ENCODE data around the gene MEOX1.

MEOX1 gene

DNA sequence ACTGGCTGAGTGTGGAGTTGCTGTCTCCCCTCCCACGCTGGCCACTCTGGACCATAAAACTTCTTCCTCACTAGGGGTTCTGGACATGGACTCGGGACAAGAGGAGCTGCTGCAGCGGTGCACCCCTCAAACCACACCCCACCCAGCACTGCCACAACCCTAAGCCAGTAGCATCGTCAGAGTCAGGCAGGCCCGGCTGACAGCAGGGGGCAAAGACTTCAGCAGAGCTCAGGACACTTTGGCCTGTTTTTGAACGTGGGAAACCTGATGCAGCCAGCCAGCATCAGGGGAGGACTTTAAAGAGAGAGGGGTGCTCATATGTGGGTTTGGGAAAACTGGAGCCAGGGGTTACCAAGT is 9.6 kb downstream of the MEOX1 start:
- no peak for DNase-seq

DNA sequence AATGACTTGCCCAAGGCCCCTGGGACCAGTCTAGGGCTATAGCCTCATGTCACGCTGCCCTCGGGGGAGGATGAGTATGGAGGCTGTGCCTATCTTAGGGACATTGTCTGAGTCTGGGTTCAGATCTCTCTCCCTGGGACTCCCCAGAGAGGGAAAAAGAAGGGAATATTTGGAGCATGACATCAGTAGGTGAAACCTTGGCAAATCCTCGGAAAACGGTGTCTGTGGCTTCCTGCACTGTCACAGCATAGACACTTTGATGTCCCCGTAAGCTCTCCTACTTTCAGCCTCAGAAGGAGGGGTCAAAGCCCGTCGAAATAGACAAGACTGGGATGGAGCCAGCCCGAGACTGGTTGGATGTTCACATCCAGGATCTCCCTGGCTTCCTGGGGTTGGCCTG is 11.3 kb downstream of the MEOX1 start:
- no peak for DNase-seq

DNA sequence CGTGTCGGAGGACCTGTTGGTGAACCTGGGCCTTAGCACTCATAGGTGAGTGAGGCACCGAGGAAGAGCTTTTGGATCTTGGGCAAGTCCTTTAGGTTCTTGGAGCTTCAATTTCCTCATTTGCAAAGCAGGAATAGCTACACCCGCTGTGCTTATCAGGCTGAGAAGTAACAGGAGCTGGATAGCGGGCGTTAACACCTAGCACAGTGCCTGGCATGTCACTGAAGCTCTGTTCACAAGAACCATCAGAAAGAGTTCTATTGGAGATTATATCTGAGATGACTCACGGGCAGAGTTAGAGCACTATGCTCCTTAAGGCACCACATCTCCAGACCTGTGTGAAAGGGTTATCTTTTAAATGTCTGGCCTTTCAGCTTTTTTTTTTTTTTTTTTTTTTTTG is 12.8 kb downstream of the MEOX1 start:
- DNase-seq: no peak

DNA sequence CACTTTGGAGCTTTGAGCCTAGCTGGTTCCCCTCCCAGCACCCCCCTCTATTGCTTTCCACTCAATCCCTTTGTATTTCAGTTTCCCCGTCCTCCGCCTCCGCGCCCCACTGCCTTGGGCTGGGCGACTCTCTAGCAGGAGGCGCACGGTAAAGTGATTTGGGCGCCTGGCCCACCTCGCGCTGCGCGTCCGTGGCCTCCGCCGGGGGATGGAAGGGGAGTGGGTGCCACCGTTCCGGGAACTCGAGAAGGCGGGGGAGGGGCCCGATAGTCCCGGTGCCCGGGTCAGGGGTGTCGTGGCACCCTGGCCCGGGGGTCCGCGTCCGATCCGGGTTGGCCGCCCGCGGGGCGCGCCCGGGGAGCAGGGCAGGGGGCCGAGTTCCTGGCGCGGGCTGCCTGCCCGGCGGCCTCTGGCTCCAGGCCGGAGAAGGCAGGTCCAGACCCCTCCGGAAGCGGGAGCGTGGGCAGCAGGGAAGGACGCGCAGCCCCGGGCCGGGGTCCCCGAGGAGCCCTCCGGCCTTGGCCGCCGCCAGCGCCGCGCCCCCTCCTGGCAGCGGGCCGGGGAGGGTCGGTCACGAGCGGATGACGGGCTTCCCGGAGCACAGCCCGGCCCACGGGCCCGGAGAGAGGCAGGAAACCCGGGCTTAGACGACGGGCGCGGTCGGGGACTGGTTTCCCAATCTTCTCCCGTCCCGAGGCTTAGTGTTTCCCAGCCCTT is 15.8 kb downstream of the MEOX1 start:
- peak; percentile 64 to 74 for DNase-seq

DNA sequence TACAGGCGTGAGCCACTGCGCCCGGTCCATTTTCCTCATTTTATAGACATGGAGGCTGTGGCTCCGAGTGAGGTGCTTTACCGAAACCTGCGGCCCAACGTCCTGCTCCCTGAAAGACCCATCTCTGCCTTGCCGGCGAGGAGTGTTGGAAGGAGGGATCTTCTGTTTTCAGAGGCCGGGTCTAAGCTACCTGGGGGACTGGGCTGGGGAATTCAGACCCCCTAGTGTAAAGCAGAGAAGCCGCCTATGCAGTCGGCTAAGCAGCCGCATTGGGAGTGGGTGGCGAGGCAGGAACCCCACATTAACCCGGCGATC is 16.3 kb downstream of the MEOX1 start:
- DNase-seq: no peak

DNA sequence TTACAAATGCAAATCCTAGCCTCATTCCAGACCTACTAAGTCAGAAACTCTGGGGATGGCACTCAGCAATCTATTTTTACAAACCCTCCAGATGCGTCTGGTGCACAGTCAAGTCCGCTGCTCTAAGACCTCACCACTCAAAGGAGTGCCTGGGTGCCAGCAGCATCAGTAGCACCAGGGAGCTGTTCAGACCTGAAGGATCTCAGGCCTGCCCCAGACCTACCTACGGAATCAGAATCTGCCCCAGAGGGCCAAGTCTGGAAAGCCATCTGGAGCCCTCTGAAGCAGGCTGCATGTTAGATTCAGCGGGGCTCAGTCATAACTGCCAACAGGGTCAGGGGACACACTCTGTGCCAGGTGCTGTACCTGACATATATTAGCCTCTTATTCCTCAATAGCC is 17.6 kb downstream of the MEOX1 start:
- no peak for DNase-seq

DNA sequence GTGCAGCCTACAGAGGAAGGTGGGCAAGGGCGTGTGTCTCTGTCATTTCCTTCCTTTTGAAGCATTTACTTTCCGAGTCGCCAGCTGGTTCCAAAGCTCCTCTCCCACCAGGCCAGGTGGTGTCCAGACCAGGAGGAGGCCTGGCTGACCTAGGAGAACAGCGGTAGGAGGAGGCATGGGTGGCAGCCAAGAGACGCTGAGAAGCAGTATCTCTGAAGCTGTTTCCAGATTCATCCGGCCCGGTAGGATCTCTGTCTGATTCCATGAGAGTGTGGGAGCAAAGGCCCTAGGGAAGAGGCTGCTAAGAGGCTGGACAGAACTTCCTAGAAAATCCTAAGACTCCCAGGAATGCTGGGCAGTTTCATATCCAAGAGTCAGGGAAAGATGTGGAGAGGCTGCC is 20.3 kb downstream of the MEOX1 start:
- no peak for DNase-seq

DNA sequence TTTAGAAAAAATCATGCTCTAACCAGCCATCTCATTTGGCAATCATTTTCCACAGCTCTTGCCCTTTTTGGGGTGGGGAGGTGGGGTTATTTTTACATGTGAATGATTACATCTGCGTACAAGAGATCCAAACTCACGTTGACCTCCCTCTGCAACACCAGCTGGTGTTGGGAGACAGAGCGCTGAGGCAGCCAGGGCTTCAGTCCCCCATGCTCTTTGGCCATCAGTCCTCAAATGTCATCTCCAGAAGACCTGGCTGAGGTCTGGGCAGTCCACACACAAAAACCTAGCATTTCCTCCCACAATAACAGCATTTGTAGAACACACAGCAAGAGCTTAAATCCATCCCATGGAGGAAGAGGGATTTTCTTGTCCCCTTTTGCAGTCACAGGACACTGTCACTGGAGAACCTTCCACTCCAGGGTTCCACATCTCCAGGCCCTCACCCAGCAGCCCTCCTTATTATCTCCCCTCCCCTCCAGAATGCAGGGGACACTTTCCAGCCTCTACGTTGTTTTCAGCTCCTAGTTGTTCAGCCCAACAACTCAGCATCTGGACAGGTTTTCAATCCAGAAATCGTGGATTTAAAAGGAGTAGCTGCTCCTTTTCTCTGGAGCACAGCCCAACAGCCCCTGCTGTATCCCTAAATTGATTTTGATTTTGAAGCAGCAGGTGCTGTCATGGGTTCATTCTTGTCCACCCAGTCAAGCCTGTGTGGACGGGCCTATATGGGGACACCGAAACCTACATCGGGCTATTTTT is 21.1 kb downstream of the MEOX1 start:
- DNase-seq: no peak

DNA sequence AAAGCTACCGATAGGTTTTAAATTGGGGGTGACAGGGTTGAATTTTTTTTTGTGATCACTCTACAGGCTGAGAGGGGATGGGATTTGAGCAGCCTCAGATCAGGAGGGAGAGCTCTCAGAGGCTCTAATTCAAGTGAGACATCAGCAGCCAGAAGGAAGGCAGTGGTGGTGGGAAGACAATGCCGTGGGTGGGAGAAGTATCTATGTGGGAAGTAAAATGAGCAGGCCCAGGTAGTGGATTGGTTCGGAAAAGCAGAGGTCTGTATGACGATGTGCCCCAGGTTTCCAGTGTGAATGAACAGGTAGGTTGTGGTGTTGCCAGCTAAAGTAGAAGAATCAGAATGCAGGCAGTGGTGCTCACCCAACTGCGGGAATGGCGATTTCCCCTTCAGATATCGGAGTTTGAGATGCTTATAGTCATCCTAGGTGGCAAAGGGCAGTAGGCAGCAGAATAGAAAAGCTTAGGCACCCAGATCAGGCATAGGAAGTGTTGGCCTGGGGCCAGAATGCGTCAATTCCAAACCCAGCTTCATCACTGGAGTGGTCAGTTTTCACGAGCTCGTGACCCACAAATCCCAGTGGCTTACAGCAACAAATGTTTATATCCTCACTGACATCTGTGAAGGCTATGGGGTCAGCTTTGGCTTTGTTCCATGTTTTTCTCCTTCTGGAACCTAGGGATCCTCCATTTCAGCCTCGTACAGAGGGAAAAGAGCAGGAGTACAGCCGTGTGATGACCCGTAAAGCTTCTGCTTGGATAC is 24.0 kb downstream of the MEOX1 start:
- no peak for DNase-seq

DNA sequence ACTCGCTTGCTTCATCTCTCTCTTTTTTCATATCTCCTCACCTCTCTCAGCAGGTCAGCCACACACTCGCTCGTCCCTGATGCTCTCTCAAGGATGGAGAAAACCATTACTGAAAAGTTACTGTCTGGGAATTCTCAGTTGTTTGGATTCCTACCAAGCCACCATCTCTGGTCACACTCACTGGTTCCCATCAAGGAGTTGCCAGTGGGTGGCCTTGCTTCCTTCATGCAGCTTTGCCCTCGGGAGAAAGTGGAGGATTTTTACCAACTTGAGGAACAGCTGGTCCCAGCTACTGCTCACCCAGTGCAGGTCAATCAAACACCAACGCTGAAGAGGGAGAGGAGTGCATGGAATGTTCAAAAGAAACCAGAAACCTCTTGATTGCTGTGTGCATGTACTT is 25.3 kb downstream of the MEOX1 start:
- DNase-seq: no peak

DNA sequence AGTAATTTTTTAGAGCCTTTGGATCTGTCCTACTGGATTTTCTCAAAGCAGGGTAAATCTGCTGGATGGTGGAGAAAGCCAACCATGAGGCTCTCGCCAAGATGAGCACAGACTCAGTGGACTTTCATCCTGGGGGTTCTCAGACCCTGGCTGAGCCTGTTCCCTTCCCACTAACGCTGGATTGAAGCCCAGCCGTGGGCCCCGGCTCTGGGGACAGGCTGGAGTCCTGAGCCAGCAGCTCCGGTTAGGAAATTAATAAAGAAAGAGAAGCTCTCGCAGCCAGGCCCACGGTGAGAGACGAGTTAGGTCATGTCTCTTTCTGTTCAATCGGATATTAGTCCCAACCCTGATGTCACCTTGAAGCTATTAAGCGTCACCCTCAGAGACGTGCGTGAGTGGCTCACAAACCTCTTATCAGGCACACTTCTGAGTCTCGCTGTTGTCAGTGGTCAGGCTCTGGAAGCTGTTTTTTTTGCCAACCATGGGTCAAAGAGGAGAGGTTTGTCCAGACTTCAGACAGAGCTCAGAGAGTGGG is 27.1 kb downstream of the MEOX1 start:
- DNase-seq: no peak

DNA sequence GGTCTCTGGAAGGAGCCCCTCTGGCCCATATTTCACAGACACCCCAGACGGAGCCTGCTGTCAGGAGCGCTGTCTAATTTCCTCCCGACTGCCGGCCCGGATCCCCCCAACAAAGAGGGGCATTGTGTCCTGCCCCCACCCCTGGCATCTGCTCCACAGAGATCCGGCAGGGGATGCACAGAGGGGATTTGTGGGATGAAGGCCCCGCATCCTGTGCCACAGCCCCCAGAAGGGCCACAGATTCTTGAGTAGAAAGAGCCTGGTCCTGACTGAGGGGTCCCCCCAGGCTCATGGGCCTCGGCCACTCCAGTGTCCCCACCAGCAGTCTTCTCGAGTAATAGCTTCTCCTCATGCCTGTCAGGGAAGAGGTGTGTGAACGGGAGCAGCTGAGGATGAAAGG is 29.5 kb downstream of the MEOX1 start:
- no peak for DNase-seq

DNA sequence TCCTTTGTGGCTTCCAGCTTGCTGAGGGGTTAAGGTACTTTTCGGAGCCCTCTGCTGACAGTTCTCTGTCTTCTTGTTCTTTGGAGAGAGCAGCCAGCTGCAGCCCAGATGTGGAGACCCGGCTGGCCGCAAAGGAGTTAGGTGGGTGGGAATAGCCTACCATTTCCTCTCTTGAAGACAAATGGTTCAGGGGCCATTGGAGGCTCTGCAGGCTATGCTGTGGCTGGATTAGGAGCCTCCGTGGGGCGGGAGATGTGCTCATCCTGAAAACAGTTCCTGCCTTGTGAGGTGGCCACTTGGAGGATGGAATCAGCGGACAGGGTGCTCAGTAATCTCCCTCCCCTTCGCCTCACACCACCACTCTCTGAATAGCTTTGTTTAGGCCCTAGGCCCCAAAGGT is 30.3 kb downstream of the MEOX1 start:
- no peak for DNase-seq

DNA sequence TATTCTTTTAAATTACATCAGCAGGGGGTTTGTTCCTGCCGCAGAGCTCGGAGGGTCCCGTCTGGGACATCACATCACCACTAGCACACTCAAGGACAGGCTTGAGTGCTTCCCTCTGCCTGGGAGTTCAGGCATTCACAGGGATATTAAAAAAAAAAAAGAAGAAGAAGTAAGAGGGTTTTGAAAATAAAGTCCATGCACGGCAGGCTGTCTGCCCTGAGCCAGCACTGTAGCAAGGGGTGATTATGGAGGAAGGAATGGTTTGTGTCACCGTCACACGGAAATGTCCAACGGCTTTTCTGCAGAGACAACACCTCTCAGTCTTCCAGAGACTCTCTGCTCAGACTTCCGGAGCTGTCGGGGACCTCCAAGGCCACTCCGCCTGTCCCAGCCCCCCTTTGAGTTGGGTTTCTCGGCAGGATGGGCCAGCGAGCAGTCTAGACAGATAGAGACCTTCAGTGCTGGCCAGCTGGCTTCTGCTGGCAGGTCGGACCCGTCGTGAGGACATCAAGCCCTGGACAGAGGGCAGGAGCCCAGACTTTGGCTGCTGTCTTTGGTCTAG is 33.6 kb downstream of the MEOX1 start:
- no peak for DNase-seq

DNA sequence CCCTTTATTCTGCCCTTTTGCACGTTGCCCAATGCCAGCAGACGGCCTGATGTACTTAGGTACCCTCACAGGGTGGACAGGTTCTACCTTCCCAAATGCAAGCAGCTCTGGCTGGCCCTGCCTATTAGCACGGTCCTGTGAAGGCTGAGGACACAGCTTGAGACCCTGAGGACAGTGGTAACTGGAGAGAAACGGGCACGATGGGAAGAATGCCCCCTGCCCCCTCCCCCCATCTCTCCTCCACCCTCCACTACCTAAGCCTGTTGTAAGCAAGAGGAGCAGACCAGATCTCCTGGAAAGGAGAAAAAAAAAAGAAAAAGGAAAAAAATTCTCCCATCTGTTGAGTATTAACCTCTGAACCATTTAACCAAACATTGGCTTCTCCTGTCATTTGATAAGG is 34.1 kb downstream of the MEOX1 start:
- no peak for DNase-seq

DNA sequence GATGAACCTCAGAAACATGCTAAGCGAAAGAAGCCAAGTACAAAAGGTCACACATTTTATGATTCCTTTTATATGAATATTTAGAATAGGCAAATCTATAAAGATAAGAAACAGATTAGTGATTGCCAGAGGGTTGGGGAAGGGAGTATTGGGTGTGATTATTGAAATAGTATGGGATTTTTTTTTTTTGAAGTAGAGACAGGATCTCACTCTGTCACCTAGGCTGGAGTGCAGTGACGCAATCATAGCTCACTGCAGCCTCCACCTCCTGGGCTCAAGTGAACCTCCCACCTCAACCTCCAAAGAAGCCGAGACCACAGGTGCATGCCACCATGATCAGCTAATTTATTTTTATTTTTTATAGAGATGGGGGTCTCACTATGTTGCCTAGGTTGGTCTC is 35.7 kb downstream of the MEOX1 start:
- no peak for DNase-seq

DNA sequence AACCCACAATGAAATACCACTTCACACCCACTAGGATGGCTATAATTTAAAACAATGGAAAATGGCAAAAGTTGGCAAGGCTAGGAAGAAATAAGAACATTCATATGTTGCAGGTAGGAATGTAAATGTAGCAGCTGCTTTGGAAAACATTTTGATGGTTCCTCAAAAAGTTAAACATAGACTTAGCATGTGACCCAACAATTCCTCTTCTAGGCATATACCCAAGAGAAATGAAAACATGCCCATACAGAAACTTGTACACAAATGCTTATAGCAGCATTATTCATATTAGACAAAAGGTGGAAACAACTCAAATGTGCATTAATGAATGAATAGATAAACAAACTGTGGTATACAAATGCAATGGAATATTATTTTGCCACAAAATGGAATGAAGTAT is 36.1 kb downstream of the MEOX1 start:
- peak; percentile 12 to 19 for DNase-seq

DNA sequence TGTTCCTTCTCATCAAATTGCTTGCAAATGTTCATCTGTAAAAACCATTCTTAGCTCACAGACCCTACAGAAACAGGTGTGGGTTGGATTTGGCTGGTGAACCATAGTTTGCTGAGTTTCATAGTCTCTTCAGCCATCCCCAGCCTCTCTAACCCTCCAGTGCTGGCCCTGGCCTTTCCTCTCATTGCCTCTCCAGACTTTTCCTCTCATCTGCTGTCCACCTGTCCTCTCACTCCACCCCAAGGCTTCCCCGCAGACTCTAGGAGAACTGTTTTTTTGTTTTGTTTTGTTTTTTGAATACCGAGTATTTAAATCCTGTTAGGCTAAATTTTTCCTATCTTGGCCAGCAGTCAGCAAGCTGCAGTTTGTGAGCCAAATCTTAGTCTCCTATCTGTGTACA is 41.1 kb downstream of the MEOX1 start:
- no peak for DNase-seq

DNA sequence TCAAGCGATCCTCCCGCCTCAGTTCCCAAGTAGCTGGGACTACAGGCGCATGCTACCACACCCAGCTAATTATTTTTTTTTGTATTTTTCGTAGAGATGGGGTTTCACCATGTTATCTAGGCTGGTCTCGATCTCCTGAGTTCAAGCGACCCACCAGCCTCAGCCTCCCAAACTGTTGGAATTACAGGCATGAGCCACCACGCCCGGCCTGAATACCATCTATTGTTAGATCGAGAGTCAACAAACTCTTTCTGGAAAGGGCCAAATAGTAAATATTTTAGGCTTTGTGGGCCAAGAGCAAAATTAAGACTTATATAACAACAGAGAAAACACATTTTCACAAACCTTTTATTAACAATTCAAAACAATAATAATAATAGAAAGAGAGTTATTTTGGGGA is 41.6 kb downstream of the MEOX1 start:
- no peak for DNase-seq

DNA sequence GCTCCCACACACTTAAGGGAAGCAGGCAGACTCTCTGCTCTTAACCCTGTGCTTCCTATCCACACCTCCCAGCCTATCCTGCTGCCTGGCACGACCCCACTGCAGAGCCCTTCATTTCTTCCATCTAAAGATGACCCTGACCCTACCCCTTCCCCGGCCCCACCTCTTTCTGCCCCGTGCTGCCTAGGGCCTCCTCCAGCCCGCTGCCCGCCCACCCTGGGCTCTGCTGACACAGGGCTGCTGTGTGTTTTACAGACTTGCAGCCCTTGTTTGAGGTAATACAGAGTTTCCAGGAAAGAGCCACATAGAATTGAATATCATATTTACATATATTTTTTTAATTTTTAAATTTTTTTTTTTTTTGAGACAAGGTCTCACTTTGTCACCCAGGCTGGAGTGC is 42.0 kb downstream of the MEOX1 start:
- DNase-seq: no peak

DNA sequence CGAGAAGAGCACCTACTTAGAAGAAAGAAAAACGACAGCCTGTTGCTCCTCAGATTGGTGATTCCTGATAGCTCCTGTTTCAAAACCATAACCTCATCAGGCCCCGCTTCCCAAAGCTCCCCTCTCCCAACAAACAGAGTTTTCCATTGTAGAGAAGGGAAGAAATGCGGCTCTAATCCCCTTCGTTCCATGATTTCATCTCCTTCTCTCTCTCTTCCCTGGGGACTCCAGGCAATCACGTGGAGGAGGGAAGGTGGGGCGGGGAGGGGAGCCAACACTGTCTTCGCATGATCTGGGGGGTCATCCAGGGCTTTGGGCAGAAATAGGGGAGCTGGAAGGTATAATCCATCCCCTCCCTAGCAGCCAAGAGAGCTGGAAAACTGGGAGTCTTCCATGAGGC is 43.4 kb downstream of the MEOX1 start:
- DNase-seq: no peak

DNA sequence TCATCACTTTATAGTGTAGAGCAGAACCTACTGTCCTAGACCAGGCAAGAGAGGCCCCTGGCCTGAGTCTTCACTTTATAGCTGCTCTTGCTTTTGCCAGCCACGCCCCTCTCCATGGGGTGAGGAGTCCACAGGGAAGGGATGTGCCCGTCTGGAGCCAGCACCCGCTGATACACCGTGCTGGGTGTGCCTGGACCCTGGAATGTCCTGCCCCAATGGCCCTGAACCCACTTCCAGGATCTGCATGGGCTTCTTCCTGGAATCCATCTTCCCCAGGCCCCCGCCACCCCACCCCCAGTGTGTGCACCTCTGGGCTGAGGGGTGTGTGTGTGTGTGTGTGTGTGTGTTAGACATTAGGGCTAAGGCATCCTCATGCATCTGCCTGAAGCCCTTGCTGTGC is 44.9 kb downstream of the MEOX1 start:
- no peak for DNase-seq

DNA sequence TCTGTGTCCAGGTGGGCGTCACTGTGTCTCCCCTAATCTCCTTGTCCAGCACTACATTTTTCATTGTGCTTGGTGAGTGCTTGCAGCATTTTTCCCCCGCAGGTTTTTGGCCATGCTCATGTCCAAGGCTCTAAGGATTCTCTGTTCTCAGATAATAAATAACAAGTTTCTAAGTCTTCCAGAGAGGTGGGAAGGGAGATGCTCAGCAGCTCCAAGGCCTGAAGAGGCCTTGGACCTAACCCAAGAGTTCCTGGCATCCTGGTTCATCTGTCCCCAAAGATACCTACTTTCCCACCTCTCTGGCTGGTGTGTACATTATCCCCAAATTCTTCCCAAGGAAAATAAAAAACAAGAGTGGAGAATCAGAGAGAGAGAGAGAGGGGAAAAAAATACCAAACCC is 45.3 kb downstream of the MEOX1 start:
- no peak for DNase-seq

DNA sequence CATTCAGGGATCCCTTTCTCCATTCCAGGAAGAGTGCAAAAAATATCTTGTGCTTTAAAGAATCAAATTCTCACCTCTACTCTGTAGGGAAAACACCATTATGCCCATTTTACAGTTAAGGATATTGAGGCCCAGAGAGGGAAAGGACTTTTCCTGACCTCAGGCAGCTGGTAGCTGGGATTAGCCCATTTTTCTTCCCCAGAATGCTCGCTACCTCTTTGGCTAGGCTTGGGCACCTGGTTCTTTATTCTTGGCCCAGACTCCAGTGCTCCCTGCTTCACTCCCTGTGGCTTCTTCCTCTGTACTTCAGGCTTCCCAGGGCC is 45.7 kb downstream of the MEOX1 start:
- DNase-seq: no peak
